ENCODE results near the gene IFT22. TPM values are rescaled to one million over a fixed set of nuclear protein-coding genes. Genes with fewer than 3 reads are reported as not detected.
"Not testable (repeated sequence)": the region's sequence is repeated elsewhere in the genome, so short reads cannot be mapped to it uniquely, and the experiment has no call there.

The IFT22 gene
- total and polyA plus RNA-seq, 2 experiments from 2014 or later = 40.1 to 52.1 TPM

- Histone ChIP-seq H3K79me2 (ENCODE audit: insufficient read depth) (no peaks in the 10 kb centered on the region), H3K27me3 (replicated peaks; ENCODE audit: insufficient read depth) (peaks cover 30% of the 10 kb centered on the region), H4K20me1 (ENCODE audit: insufficient read depth) (no peaks in the 10 kb centered on the region), H2AFZ (no peak overlapping the region), H3K9me3 (ENCODE audit: low read depth) (no peaks in the 10 kb centered on the region), H3K9ac (no peak overlapping the region), H3K9me2 (ENCODE audit: insufficient read depth) (no peaks in the 10 kb centered on the region), H3F3A (ENCODE audit: insufficient read depth) (no peaks in the 10 kb centered on the region), H3K36me3 (ENCODE audit: low read depth) (no peaks in the 10 kb centered on the region), H3K4me1 (ENCODE audit: insufficient read depth) (no peaks in the 10 kb centered on the region), H3K4me2 (ENCODE audit: unreplicated experiment) (no peak overlapping the region), H3K27ac (no peak overlapping the region), H3K4me3 (no peak overlapping the region)
- in situ Hi-C loops (cut with MboI) = no loop called here
- 63 to 66% methylated on average over 7 of the region's 7 CpGs for WGBS, 2 experiments (ENCODE audit: low coverage in 1 of 2, low lambda C conversion rate in 2 of 2, missing lambda C conversion rate in 2 of 2)
- DNase-seq = no peak
- TF ChIP-seq EZH2 (IDR thresholded peaks at IDR 0.05; ENCODE audit: insufficient read depth, poor library complexity, severe bottlenecking) = no peak
These were observed 35.8 kb upstream of the IFT22 start for GRCh38 chr7:101357433-101357832.

GRCh38 chr7:101352920-101353308 lies 31.3 kb upstream of the IFT22 start:
- no peak for TF ChIP-seq EZH2 (IDR thresholded peaks at IDR 0.05; ENCODE audit: insufficient read depth, poor library complexity, severe bottlenecking)
- no peak for TF ChIP-seq EZH2phosphoT487 (IDR thresholded peaks at IDR 0.05; ENCODE audit: insufficient read depth, low read depth)
- WGBS, 2 experiments (ENCODE audit: low coverage in 1 of 2, low lambda C conversion rate in 2 of 2, missing lambda C conversion rate in 2 of 2) = 2 to 7% methylated on average over 2 of the region's 2 CpGs

GRCh38 chr7:101349300-101349699 lies 27.7 kb upstream of the IFT22 start:
- H3K79me2 ChIP-seq (ENCODE audit: insufficient read depth); H3K9ac ChIP-seq; H3K27me3 ChIP-seq (replicated peaks; ENCODE audit: insufficient read depth); H4K20me1 ChIP-seq (ENCODE audit: insufficient read depth); H3K4me3 ChIP-seq; H3K36me3 ChIP-seq (ENCODE audit: low read depth); H2AFZ ChIP-seq; H3K9me2 ChIP-seq (ENCODE audit: insufficient read depth); H3K27ac ChIP-seq; H3K4me2 ChIP-seq (ENCODE audit: unreplicated experiment); in situ Hi-C loops (cut with MboI); H3K4me1 ChIP-seq (ENCODE audit: insufficient read depth); DNase-seq; H3K9me3 ChIP-seq (ENCODE audit: low read depth); H3F3A ChIP-seq (ENCODE audit: insufficient read depth): not testable (repeated sequence)
- 65 to 69% methylated on average over 12 of the region's 12 CpGs for WGBS, 2 experiments (ENCODE audit: low coverage in 1 of 2, low lambda C conversion rate in 2 of 2, missing lambda C conversion rate in 2 of 2)

More at GRCh38 chr7:101352920-101353308, 31.3 kb upstream of the IFT22 start:
- Histone ChIP-seq H4K20me1 (ENCODE audit: insufficient read depth) (no peaks in the 10 kb centered on the region), H3K79me2 (ENCODE audit: insufficient read depth) (no peaks in the 10 kb centered on the region), H3K27me3 (replicated peaks; ENCODE audit: insufficient read depth) (peaks cover 15% of the 10 kb centered on the region), H3K9me2 (ENCODE audit: insufficient read depth) (no peaks in the 10 kb centered on the region), H3K9ac (no peak overlapping the region), H3K27ac (no peak overlapping the region), H3K4me2 (ENCODE audit: unreplicated experiment) (no peak overlapping the region), H3F3A (ENCODE audit: insufficient read depth) (no peaks in the 10 kb centered on the region), H2AFZ (no peak overlapping the region), H3K4me1 (ENCODE audit: insufficient read depth) (no peaks in the 10 kb centered on the region), H3K36me3 (ENCODE audit: low read depth) (no peaks in the 10 kb centered on the region), H3K4me3 (no peak overlapping the region), H3K9me3 (ENCODE audit: low read depth) (no peaks in the 10 kb centered on the region)
- in situ Hi-C loops (cut with MboI) = no loop called here
- no peak for DNase-seq

GRCh38 chr7:101348456-101349067 lies 26.9 kb upstream of the IFT22 start:
- in situ Hi-C loops (cut with MboI); H3K9me3 ChIP-seq (ENCODE audit: low read depth); H3K36me3 ChIP-seq (ENCODE audit: low read depth); H3K9ac ChIP-seq; H3K27me3 ChIP-seq (replicated peaks; ENCODE audit: insufficient read depth); H3K4me3 ChIP-seq; H3K4me2 ChIP-seq (ENCODE audit: unreplicated experiment); H3K9me2 ChIP-seq (ENCODE audit: insufficient read depth); H3K4me1 ChIP-seq (ENCODE audit: insufficient read depth); H4K20me1 ChIP-seq (ENCODE audit: insufficient read depth); H3K79me2 ChIP-seq (ENCODE audit: insufficient read depth); H2AFZ ChIP-seq; DNase-seq; H3K27ac ChIP-seq; H3F3A ChIP-seq (ENCODE audit: insufficient read depth): not testable (repeated sequence)
- 78 to 79% methylated on average over 19 to 23 of the region's 32 CpGs for WGBS, 2 experiments (ENCODE audit: low coverage in 1 of 2, low lambda C conversion rate in 2 of 2, missing lambda C conversion rate in 2 of 2)

GRCh38 chr7:101347477-101347876 lies 25.9 kb upstream of the IFT22 start:
- Histone ChIP-seq H3K4me2 (ENCODE audit: unreplicated experiment) (no peak overlapping the region), H3K4me1 (ENCODE audit: insufficient read depth) (no peaks in the 10 kb centered on the region), H3K36me3 (ENCODE audit: low read depth) (no peaks in the 10 kb centered on the region), H3F3A (ENCODE audit: insufficient read depth) (no peaks in the 10 kb centered on the region), H3K79me2 (ENCODE audit: insufficient read depth) (no peaks in the 10 kb centered on the region), H2AFZ (no peak overlapping the region), H3K9ac (no peak overlapping the region), H3K9me2 (ENCODE audit: insufficient read depth) (no peaks in the 10 kb centered on the region), H3K27ac (no peak overlapping the region), H3K4me3 (no peak overlapping the region), H4K20me1 (ENCODE audit: insufficient read depth) (no peaks in the 10 kb centered on the region), H3K9me3 (ENCODE audit: low read depth) (no peaks in the 10 kb centered on the region), H3K27me3 (replicated peaks; ENCODE audit: insufficient read depth) (no peaks in the 10 kb centered on the region)
- no peak for DNase-seq
- WGBS, 2 experiments (ENCODE audit: low coverage in 1 of 2, low lambda C conversion rate in 2 of 2, missing lambda C conversion rate in 2 of 2) = 83% methylated on average over 12 to 15 of the region's 15 CpGs
- in situ Hi-C loops (cut with MboI) = no loop called here
- TF ChIP-seq EZH2phosphoT487 (IDR thresholded peaks at IDR 0.05; ENCODE audit: insufficient read depth, low read depth) (no peak), EZH2 (IDR thresholded peaks at IDR 0.05; ENCODE audit: insufficient read depth, poor library complexity, severe bottlenecking) (no peak)
